ENCODE results near the gene SLC6A4.

DNA sequence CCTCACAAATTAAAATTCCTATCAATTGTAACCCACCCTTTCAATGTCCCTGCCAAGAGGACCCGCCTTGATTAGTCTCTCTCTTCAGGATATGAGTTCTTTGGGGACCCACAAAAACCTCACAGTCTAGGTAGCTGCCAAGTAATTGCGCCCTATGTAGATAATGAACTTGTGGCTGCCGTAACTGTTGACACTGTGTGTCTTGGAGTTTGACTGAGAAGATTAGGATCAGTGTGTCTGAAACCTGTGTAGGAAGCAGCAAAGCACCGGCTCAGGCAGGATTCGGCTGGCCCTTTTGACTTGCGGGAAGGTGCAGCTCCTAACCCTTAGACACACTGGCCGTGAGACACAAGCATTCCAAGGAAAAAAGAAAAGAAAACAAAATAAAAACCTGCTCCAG lies 17.8 kb upstream of the SLC6A4 start:
- TF ChIP-seq, protein P1, sequence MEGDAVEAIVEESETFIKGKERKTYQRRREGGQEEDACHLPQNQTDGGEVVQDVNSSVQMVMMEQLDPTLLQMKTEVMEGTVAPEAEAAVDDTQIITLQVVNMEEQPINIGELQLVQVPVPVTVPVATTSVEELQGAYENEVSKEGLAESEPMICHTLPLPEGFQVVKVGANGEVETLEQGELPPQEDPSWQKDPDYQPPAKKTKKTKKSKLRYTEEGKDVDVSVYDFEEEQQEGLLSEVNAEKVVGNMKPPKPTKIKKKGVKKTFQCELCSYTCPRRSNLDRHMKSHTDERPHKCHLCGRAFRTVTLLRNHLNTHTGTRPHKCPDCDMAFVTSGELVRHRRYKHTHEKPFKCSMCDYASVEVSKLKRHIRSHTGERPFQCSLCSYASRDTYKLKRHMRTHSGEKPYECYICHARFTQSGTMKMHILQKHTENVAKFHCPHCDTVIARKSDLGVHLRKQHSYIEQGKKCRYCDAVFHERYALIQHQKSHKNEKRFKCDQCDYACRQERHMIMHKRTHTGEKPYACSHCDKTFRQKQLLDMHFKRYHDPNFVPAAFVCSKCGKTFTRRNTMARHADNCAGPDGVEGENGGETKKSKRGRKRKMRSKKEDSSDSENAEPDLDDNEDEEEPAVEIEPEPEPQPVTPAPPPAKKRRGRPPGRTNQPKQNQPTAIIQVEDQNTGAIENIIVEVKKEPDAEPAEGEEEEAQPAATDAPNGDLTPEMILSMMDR (IDR thresholded peaks at IDR 0.05), result no peak
- TF ChIP-seq, protein P2, sequence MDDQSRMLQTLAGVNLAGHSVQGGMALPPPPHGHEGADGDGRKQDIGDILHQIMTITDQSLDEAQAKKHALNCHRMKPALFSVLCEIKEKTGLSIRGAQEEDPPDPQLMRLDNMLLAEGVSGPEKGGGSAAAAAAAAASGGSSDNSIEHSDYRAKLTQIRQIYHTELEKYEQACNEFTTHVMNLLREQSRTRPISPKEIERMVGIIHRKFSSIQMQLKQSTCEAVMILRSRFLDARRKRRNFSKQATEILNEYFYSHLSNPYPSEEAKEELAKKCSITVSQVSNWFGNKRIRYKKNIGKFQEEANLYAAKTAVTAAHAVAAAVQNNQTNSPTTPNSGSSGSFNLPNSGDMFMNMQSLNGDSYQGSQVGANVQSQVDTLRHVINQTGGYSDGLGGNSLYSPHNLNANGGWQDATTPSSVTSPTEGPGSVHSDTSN (IDR thresholded peaks at IDR 0.05), result no peak
